Measurements from ENCODE around the gene CDC27. TPM values are rescaled to one million over a fixed set of nuclear protein-coding genes. Genes with fewer than 3 reads are reported as not detected.

The CDC27 gene, protein sequence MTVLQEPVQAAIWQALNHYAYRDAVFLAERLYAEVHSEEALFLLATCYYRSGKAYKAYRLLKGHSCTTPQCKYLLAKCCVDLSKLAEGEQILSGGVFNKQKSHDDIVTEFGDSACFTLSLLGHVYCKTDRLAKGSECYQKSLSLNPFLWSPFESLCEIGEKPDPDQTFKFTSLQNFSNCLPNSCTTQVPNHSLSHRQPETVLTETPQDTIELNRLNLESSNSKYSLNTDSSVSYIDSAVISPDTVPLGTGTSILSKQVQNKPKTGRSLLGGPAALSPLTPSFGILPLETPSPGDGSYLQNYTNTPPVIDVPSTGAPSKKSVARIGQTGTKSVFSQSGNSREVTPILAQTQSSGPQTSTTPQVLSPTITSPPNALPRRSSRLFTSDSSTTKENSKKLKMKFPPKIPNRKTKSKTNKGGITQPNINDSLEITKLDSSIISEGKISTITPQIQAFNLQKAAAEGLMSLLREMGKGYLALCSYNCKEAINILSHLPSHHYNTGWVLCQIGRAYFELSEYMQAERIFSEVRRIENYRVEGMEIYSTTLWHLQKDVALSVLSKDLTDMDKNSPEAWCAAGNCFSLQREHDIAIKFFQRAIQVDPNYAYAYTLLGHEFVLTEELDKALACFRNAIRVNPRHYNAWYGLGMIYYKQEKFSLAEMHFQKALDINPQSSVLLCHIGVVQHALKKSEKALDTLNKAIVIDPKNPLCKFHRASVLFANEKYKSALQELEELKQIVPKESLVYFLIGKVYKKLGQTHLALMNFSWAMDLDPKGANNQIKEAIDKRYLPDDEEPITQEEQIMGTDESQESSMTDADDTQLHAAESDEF
- total RNA-seq: 118 and 120 TPM in 2 replicates

DNA sequence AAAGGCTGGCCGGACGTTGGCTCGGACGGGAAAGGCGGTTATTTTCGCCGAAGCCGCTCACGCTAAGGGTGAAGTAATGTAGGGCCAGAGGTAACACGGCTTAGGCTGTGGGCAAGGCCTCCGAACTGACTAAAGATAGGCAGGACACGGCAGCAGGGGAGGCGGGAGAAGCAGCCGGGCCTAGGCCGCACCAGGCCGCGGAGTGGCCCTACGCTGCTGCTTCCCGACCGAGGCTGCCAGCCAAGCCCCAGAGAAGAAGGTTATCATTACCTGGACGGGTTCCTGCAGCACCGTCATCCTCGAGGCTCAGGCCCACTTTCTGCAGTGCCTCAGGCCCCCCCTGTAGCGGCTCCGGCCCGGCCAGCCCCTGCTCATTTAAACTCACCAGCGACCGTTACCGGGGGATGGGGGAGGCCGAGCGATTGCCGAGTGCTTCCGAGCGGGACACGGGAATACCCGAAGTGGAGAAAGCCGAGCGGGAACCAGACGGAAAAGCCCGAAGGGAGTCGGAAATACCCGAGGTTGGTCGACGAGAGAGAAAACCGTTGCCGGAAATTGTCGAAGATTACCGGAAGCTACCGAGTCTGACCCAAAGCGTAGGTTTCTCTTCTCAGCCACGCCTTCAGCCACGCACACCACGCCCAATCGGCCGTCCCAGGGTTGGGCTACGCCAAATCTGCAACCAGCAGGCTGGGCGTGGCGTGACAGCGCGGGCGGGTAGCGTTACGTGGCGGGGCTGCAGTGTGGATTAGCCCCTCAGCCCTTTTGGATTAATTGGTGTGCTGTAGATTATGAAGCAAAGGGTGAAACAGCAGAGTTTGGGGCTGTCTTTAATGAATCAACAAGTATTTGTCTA is at the start of gene CDC27:
Gene CDC27 (minus strand): TSS at position 420 of the 856 bp plus-strand sequence. CDS start 123 bp downstream, at position 297.
- intact Hi-C loops (cut with micrococcal nuclease): loop anchor here (1.0 to 5.0 kb wide), 2 partner anchors 16 to 458 kb away; partner anchors contain the start of gene KPNB1

DNA sequence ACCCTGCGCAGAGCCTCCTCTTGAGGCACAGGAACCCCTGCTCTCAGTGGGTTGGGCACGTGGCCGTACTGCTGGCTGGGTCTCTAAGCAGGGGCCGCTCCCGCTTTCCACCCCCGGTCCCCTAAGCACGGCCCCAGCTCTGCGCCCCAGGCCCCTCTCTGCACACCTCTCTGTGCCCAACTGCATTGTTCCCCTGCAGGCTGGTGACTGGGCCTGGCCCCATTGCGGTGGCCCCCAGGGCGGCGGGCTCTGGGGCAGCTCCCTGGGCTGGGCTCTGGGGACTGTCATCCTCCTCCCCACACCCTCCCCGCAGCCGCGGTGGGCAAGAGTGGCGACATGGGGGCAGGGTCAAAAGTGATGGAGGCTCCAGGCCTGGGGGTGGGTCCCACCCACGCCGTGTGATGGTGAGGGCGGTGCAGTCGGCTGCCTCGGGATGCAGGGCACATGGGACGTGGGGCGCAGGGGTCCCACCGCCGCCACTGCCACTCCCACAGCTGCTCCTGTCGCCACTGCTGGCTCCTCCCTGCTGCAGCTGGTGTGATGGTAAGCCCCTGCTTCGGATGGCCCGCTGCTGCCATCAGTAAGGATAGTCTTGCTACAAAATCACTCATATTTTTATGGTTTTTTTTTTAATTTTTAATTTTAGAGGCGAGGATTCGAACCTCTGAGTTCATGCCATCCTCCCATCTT is 49.4 kb upstream of the CDC27 start:
- intact Hi-C loops (cut with micrococcal nuclease): no loop called here

DNA sequence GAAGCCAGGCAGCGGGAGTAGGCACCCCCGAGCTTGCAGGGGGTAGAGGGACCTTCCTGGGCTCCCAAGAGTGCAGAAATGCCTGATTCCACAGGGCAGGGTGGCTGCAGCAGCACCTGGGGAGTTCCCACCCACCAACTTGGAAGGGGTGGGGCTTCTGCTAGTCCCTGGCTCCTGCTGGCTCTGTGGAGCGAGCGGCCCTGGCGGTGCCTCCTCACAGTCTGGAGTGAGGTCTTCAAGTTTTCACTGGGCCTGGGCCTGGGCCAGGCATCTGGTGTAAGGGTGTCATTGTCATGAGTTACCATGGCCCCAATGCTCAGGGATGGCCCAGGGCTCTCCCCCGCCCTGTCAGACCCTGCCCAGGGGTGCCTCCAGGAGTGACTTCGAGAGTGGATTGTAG is 48.7 kb upstream of the CDC27 start:
- intact Hi-C loops (cut with micrococcal nuclease): no loop called here

DNA sequence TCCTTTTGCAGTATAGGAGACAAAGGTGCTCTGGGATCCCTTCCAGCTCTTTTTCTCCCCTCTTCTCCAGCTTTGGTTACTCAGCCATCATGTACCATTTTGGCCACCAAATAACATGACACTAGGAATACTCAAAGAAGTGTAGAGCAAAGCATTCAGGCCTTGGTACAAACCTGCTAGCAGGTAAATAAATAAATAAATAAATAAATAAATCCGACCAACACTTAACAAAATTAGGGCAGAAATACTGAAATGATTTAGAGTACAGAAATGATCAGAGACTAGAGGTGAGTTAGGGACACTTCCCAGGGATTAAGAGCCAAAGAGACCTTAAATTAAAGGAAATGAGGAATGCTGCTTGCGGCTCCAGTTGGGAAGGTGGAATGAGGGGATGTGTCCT is 46.8 kb upstream of the CDC27 start:
- intact Hi-C loops (cut with micrococcal nuclease): no loop called here

DNA sequence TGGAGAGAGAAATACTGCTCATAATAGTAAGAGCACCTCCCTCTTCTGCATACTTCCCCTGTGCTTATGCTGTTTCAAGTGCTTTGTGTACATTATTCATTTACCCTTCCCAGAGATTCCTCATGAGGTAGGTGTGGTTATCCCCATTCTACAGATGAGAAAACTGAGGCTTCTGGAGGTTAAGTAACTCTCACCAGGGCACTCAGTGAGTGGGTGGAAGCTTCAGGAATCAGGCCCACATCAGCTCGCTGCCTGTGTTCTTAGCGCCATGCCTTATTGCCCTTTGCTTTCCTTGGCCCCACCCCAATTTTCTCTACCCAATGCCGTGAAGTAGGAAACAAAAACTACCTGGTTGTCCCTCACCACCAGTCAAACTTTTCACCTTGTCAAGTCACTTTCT is 46.4 kb upstream of the CDC27 start:
- intact Hi-C loops (cut with micrococcal nuclease): no loop called here

DNA sequence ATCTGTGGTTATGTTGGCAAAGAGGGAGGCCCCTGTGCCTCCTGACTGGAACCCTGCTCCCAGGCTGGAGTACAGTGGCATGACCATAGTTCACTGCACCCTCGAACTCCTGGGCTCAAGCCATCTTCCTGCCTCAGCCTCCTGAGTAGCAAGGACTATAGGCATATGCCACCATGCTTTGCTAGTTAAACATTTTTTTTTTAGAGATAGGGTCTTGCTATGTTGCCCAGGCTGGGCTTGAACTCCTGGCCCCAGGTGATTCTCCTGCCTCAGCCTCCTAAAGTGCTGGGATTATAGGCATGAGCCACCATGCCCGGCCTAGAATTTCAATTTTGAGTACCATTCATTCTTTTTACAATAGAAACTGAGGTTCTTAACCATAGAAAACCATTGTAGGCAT is 43.4 kb upstream of the CDC27 start:
- intact Hi-C loops (cut with micrococcal nuclease): no loop called here

DNA sequence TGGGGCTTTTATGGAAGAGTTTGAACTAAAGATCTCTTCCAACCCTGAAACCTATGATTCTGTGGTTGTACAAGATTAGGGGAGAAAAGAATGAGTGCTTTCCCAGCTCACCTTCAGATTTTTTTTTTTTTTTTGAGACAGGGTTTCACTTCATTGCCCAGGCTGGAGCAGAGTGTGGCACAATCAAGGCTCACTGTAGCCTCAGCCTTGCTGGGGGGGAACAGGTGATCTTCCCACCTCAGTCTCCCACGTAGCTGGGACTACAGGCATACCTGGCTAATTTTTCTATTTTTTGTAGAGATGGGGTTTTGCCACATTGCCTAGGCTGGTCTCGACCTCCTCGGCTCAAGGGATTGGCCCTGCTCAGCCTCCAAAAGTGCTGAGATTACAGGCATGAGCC is 42.8 kb upstream of the CDC27 start:
- intact Hi-C loops (cut with micrococcal nuclease): no loop called here

DNA sequence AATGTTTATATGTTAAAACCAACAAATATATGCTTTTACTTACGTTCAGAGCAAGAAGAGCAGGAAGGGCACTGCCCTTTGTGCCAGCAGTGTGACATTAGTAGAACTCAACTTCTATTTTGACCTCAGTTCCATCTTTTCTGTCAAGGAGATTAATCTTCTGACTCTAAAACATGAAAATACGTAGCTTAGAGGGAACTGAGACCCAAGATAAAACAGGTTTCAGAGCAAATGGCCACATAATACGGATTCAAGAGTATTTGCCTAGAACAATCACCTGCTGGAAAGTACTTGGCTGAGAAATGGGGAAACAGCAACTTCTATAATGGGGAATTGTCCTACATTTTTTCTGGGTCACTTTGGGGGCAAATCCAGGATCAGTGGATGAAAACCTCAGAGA is 42.2 kb upstream of the CDC27 start:
- intact Hi-C loops (cut with micrococcal nuclease): no loop called here

DNA sequence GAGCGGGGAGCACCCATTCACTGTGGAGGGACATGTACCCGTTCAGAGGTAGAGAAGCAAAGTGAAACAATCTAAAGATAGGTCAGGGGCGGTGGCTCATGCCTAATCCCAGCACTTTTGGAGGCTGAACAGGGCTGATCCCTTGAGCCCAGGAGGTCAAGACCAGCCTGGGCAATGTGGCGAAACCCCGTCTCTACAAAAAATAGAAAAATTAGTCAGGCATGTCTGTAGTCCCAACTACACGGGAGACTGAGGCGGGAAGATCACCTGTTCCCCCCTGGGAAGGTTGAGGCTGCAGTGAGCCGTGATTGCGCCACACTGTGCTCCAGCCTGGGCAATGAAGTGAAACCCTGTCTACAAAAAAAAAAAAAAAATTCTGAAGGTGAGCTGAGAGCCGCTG is 41.8 kb upstream of the CDC27 start:
- intact Hi-C loops (cut with micrococcal nuclease): loop anchor here (1.0 kb wide), 1 partner anchor 84 kb away; no protein-coding TSS in a partner anchor

DNA sequence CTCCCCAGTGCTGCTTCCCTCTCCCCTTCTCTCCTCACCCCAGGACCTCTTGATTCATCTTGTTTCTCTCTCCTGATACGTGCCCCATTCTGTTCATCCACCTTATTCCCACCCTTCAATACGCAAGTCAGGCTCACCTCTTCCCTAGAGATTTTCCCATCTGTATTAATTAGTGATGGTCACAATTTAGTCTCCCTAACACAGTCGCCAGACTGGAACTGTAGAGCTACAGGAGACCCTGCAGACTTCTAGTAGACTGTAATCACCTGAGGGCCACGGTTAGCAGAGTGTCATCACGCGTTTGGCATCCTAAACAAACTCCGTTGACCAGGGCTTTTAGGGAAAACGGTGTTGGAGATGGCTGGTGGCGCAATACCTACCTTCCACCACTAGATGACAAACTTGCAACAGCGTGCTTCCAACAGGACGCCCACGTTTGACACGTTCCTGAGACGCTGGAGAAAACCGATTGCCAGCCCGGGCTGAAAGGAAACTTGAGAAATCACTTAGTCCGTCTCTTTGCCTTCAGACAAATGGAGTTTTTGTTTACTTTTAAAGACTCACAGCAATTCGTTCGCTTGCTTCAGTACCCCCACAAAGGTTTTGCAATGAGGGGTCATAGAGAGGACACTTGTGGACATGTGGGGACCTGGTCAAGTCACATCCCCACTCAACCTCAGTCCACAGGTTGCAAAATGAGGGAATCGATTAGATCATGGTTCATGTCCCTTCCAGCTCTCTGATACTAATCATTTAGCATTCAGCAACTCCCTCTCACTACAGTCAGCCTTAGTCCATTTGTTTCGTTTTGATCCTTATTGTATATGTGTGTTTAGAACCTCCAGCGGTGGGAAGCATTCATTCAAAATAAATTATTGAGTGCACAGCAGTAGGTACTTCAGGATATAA is 40.7 kb upstream of the CDC27 start:
- intact Hi-C loops (cut with micrococcal nuclease): loop anchor here (1.0 to 10.0 kb wide), 2 partner anchors 86 to 385 kb away; no protein-coding TSS in a partner anchor

DNA sequence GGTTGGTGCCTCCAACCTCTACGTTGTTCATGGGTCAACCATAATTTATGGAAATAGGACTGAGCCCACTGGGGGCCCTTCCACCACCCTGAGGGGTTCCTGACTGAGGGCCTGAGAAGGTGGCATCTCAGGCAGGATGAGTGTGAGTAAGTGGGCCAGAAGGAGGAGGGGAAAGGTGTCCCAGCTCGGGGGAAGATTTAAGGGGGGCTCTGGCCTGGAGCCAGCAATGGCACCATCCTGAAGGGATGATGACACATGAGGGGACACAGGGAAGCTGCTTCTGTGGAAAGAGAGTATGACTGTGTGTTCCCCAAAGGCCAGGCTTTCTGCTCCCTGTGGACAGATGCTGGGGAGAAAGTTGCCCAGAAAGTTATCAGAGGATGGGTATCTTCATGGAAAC is 38.8 kb upstream of the CDC27 start:
- intact Hi-C loops (cut with micrococcal nuclease): loop anchor here (10.0 kb wide), 1 partner anchor 387 kb away; no protein-coding TSS in a partner anchor

DNA sequence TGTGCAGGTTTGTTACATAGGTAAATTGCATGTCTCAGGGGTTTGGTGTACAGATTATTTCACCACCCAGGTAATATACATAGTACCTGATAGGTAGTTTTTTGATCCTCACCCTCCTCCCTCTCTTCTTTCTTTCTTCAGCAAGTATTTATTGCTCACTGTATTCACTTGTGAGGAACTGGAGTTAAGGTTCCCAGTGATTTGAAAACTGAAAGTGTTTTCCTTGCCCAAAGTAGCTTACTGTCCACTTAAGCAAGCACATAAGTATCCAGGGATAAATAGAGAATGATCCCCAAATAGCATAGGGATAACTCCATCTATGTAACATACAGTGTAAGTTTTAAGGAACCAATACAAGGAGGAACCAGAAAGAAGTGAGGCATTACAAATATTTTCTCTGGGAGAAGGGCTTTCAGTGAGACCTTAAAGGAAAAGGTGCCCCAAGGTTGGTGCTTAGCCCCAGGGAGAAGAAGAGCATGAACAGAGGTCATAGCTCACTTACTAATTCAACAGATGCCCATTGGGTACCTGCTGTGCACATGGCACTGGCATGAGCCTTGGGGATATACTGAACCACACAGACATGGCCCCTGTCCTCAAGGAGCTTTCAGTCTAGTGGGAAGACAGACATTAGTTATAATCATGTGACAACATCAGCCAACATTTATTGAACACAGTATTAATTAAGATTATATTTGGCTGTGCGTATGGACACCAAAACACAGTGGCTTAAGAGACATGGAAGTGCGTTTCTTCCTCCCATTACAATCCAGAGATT is 37.0 kb upstream of the CDC27 start:
- intact Hi-C loops (cut with micrococcal nuclease): loop anchor here (10.0 kb wide), 1 partner anchor 389 kb away; no protein-coding TSS in a partner anchor

DNA sequence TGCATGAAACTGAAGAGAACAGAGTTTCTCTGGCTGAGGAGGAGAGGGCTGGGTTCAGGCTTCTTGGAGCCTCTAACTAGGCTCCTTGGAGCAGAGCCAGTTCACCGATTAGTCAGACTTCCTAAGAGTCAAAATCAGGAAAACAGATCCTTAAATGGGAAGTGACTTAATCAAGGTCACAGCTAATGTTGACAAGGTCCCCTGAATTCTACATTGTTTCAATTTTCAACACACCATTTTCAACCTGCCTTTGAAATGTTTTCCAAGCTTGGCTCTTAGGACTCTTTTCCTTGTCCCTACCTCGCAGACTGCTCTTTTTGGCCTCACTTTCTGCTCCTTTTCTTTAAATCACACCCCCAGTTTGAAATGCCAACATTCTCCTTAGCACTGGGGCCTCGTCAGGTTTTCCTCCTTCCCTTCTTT is 36.4 kb upstream of the CDC27 start:
- intact Hi-C loops (cut with micrococcal nuclease): loop anchor here (10.0 kb wide), 1 partner anchor 389 kb away; no protein-coding TSS in a partner anchor

DNA sequence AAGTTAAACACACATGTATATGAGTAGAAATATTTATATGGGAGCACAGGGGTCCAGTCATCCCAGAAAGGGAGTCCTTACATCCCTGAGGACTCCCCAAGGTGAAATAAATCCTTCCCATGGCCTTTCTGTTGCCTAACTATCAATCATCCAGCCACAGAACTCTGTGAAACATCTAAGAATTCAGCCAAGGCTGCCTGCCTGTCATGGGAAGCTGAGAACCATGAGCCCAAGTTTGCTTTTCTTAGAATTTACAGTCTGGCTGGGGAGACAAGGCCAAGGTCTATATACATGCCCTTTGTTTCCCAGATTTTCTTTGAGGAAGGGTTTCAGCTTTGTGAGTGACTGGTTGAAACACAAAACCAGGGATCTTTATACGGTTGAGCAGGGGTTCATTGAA is 35.9 kb upstream of the CDC27 start:
- intact Hi-C loops (cut with micrococcal nuclease): loop anchor here (10.0 kb wide), 1 partner anchor 390 kb away; no protein-coding TSS in a partner anchor

DNA sequence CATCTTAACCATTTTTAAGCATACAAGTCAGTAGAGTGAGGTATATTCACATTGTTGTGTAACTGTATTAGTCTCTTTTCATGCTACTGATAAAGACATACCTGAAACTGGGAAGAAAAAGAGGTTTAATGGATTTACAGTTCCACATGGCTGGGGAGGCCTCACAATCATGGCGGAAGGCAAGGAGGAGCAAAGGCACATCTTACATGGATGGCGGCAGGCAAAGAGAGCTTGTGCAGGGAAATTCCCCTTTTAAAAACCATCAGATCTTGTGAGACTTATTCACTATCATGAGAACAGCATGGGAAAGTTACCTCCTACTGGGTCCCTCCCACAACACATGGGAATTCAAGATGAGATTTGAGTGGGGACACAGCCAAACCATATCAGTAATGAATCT is 35.0 kb upstream of the CDC27 start:
- intact Hi-C loops (cut with micrococcal nuclease): loop anchor here (10.0 kb wide), 1 partner anchor 391 kb away; no protein-coding TSS in a partner anchor

DNA sequence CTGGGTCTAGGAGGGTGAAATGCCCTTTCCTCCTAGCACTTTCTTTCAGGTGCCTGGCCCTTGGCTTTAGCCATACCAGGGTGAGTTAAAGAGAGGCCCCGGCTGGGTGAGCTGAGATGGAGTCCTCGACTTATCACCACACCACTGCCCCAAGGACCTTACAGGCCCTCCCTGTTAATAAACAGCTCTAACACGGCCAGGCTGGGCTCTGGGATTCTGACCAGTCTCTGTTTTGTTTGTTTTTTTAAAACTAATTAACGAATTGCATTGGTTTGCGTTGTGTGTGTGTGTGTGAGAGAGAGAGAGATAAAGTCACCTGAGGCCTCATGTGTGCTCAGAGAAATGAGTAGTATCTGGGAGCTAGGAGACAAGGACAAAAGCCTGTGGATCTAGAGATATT is 34.4 kb upstream of the CDC27 start:
- intact Hi-C loops (cut with micrococcal nuclease): loop anchor here (10.0 kb wide), 1 partner anchor 391 kb away; no protein-coding TSS in a partner anchor

DNA sequence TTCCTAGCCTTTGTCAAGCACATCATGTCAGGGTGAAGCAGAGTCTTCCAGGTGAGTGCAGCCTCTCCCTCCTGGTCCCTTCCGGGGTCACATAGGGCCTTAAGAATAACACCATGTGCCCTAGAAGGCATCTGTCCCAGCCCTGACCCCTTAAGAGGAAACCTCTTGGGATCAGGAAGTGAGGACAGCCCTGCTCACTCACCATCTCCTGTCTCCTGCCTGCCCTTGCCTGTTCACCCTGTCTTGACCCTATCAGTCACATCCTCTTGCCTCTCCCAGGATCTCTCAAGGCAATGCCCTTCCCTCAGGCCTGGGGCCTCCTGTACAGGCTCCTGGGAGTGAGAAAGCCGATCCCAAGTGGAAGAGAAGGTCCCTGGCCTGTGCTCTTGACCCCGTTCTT is 33.9 kb upstream of the CDC27 start:
- intact Hi-C loops (cut with micrococcal nuclease): loop anchor here (10.0 kb wide), 1 partner anchor 392 kb away; no protein-coding TSS in a partner anchor

DNA sequence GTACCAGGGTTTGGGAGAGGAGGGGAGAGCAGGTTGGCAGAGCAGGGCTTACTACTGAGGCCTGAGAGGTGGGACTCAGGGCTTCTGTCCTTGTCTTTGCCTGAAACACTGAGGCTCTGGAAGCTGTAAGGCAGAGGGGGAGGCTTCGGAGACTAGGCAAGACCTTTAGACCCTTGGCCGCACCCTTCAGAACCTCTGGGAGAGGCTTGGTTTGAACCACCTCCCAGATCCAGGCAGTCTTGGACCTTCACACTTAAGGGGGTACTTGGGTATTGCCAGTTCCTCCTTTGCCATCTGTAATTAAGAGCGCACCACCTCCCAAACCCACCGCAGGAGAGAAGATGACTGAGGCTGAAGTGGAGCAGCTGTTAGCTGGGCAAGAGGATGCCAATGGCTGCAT is 33.0 kb upstream of the CDC27 start:
- intact Hi-C loops (cut with micrococcal nuclease): loop anchor here (10.0 kb wide), 1 partner anchor 393 kb away; no protein-coding TSS in a partner anchor

Measured in T-helper 2 cell treated with Interferon-gamma antibody and Interleukin-4, amounts not matched to agents 100 ng/mL and 5 ng/mL, for 36 hours (primary cell).